HG03060 (cell line): Measurements from ENCODE around the gene MAN1B1.

Experiments
- ATAC-seq: cut with Tn5 transposase; IDR thresholded peaks from one replicate; pipeline ENCODE4 v1.9.1; 2021; ENCODE audit warnings: low read depth, moderate number of reproducible peaks; ENCODE audit not compliant: unreplicated experiment

MAN1B1 gene

GRCh38 chr9:137158625-137159024, 71.8 kb downstream of the MAN1B1 start:
- no peak for ATAC-seq
